SW 1271 (cell line): Measurements from ENCODE around the gene KIAA1958.
"Not testable (repeated sequence)": the region's sequence is repeated elsewhere in the genome, so short reads cannot be mapped to it uniquely, and the experiment has no call there.

Experiments used
- DNase-seq, 2 experiments: peaks; one replicate each; lab custom pipeline; 2025; lab: John Stamatoyannopoulos, UW

Gene KIAA1958

GRCh38 chr9:112555844-112556482 lies 69.3 kb downstream of the KIAA1958 start:
- no peak for DNase-seq

DNA sequence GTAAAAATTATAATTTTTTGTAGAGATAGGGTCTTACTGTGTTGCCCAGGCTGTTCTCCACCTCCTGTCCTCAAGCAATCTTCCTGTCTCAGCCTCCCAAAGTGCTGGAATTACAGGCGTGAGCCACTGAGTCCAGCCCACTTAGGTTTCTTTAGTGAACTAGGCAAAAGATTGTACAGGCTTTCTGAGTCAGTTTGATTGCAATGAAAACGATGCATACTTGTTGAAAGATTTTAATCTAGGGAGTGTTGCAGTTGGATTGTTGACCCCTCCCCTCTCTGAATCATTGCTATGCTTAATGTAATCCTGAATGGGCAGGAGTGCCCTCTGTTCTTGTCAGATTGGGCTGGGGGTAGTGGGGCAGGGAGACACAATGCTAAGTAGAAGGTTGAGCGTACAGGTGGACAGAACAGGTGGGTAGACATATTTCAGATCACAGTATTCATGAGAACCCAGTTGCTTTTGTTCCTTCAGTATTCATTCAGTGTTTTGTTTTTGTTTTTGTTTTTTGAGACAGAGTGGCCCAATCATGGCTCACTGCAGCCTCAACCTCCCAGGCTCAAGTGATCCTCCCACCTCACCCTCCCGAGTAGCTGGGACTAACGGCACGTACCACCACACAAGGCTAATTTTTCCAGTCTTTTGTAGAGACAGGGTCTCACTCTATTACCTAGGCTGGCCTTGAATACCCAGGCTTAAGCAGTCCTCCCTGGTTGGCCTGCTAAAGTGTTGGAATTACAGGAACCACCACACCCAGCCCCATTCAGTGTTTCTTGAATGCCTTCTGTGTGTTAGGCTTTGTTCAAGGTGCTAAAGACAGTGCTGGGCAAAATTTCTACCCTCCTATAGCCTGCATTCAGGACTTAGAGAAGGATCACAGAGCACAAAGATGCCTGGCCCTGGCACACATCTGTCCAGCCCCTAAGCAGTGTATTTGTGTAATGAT lies 70.1 kb downstream of the KIAA1958 start:
- DNase-seq, result no peak

- DNase-seq, result no peak
These were observed 71.8 kb downstream of the KIAA1958 start for GRCh38 chr9:112558476-112558875.

DNA sequence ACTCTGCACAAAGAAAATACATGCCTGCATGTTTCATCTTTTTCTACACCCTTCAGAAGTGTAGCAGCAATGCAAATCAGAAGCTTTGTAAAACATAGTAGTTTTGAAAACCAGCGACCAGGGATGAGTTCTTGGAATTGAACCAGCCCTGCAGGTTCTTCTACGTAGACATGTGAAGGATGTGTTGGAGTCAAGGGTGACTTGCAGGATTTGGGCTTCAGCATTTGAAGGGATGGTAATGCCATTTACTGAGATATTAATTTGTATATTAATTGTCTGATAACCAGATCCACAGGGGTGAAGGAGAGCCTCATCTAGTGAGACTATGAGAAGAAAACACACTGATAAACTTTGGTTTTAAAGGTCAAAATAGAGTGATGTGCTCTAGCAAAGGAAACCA lies 72.4 kb downstream of the KIAA1958 start:
- DNase-seq, result no peak

DNA sequence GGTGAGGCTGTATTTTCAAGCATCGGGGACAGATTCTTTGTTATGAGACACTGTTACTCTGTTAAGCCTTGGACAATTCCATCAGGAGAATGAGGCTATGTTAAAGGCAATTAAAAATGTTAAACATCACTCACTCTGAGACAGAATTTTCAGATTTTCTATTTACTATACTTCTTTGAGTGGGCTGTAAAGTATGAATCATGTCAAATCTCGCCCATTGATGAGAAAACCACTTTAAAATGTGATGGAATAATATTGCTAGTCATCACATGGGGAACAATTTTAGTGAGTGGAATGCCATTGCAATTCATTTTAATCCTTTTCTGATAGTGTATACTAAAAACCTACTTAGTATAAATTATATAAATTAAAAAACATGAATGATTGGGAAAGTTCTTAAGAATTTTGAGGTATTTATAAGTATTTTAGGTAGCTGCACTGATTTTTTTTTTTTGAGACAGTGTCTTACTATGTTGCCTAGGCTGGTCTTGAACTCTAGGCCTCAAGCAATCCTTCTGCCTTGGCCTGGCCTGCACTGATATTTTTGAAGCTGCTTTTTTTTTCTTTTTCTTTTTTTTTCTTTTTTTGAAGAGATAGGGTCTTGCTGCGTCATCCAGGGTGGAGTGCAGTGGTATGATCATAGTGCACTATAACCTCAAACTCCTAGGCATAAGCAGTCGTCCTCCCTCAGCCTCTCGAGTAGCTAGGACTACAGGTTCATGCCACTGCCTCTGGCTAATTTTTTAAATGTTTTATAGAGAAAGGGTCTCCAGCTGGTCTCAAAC lies 73.2 kb downstream of the KIAA1958 start:
- no peak for DNase-seq

DNA sequence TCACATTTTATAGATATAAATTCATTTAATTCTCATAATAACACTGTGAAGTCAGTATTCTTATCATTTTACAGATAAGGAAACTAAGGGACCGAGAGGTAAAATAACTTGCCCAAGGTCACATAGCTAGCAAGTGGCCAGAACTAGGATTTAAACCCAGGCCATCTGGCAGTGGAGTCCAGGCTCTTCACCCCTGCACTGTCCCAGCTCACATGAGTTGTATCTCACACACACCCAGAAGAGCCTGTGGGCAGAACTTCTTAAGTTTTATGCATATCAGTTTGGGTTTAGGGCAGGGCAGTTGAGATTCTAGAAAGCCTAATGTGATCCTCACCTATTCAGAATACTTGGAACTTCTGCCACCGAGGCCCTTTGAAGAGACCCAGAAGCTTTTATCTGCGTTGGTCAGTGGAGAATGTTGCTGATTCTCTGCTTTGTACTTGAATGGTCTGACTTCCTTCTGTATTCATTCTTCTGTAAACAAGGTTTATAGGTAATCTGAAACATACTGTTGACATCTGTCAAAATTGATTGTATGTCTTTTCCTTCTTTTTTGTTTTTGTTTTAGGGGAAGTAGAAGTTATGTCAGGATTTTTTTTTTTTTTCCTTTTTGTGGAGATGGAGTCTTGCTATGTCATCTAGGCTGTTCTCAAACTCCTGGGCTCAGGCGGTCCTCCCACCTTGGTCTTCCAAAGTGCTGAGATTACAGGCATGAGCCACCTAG lies 75.8 kb downstream of the KIAA1958 start:
- no peak for DNase-seq

DNA sequence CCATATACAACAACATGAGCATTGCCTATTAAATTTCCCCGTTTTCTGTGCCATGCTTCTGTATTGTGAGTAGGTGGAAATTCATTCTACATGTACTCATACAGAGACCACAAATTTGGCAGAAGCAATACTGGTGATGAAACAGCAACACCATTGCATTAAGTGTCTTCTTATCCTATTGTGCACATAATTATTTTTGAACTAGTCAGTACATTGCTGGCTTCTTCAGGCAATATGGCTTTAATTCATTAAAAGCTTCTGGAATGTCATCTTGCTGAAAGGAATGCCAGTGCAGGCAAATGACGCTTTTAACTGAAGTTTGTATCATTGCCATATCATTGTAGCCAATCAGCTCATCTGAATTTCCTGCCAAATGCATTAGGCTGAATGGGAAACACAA lies 82.6 kb downstream of the KIAA1958 start:
- no peak for DNase-seq

DNA sequence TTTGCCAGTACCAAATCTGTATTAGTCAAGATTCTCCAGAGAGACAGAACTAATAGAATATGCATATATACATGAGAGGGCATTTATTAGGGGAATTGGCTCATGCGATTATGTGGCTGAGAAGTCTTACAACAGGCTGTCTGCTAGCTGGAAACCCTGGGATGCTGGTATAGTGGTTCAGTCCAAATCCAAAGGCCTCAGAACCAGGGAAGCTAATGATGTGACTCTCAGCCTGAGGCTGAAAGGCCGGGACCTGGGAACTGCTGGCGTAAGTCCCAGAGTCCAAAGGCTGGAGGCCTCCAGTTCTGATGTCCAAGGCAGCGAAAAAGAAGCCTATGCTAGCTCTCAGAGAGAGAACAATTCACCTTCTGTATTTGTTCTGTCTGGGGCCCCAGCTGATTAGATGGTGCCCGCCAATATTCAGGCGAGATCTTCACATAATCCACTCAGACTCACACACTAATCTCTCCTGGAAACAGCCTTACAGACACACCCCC lies 84.1 kb downstream of the KIAA1958 start:
- no peak for DNase-seq

- DNase-seq, result no peak
These were observed 85.2 kb downstream of the KIAA1958 start for GRCh38 chr9:112571624-112572355.

DNA sequence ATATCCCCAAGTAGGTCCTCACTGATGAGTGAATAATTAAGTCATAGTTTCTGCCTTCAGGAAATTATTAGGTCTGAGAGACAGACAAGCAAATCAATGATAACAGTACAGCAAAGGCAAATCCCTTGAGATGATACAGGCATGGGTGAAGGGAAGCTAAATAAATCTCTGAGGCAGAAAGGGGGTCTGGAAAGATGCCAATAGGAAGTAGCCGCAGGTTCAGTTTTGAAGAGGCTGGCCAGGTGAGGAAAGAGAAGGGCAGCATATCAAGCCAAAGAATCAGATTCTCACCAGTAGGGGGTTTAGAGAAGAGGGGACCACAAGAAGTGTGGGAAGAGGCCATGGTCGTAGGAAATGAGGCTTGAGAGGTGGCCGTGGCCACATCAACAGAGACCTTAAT lies 85.8 kb downstream of the KIAA1958 start:
- no peak for DNase-seq

DNA sequence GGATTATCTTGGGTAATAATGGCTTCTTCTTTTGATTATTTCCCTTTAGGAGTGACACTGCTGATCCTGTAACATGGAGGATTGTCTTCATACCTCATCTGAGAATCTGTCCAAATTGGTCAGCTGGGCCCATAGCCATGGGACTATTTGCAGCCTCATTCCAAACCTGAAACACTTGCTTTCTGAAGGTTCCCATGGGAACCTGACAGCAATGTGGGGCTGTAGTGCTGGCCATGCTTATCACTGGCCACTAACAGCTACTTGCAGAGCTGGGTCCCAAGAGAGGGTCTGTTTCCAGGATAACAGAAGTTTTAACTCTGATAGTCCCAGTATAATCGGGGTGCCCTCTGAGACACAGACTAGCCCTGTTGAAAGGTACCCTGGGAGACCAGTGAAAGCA lies 87.4 kb downstream of the KIAA1958 start:
- DNase-seq, result no peak

DNA sequence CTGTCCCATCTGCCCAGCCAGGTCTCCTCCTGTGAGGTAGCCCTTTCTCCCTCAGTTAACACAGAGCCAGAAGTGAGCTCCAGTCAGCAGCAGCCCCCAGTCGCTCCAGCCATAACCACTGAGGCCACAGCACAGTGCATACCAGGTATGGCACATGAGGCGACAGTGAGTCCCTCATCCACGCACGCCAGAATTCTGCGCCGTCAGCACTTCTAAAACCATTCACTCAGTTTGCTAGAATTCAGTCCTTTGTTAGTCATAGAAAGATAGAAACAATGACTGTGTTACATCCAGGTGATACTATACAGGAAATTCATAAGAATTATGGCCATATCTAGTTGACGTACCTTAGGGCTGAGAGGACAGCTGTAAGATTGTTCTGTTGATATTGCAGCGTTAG lies 88.5 kb downstream of the KIAA1958 start:
- DNase-seq, result no peak

- DNase-seq, result no peak
These were observed 95.0 kb downstream of the KIAA1958 start for GRCh38 chr9:112581469-112582176.

GRCh38 chr9:112582371-112583262 lies 96.0 kb downstream of the KIAA1958 start:
- no peak for DNase-seq

- DNase-seq, result no peak
These were observed 100.0 kb downstream of the KIAA1958 start for GRCh38 chr9:112586599-112587155.

DNA sequence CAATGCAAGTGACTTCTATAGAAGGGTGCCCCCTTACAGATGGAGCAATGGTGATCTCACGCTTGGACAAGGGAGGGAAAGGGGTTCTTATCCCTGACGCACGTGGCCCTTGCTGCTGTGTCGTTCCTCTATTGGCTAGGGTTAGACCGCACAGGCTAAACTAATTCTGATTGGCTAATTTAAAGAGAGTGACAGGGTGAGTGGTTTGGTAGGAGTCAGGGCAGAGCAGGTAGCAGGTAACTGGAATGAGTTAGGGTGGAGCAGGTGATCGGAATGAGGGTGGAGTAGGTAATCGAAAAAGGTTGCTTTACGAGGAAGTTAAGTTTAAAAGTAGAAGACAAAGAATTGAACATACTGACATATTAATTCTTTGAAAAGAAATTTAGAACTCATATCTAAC lies 105.2 kb downstream of the KIAA1958 start:
- not testable (repeated sequence) for DNase-seq

GRCh38 chr9:112599732-112600131 lies 113.1 kb downstream of the KIAA1958 start:
- DNase-seq, result no peak

GRCh38 chr9:112601636-112602035 lies 115.0 kb downstream of the KIAA1958 start:
- no peak for DNase-seq

DNA sequence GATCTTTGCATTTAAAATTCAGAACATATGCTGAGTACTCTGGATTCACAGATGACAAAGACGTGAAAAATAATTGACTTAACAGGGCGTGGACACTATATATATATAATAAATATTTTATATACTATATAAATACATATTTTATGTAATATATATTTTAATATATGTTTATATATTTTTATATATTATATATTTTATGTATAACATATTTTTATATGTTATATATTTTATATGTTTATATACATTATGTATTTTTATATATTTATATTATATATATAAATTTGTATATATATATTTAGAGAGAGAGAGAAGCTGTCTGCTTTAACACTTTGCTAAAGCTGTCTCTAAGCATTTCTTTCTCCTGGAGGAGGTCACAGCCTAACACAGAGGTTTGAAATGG lies 118.2 kb downstream of the KIAA1958 start:
- no peak for DNase-seq
